ENCODE measurements around the gene CST6. TPM values are rescaled to one million over a fixed set of nuclear protein-coding genes. Genes with fewer than 3 reads are reported as not detected.

CST6 gene
- total RNA-seq, 2 donors from 2014 or later: 2.6 to 6.3 TPM

DNA sequence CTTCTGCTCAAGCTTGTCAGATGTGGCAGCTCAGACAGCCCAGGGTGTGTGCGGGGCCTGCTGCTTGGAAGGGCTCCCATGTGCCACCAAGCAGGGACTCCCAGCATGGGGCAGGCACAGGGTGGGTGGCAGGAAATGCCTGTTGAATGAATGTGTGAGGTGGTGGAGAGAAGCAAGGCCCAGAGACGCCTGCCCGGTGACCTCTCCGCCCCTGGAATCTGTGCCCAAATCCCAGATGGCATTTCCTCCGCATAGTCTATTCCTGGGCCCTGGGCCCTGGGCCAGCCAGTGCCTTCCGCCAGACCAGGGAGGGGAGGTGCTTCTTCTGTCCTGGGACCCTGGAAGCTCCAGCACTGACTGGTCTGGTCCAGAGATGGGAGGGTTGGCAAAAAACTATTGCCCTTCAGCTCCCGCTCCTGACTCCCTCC lies 3.7 kb downstream of the CST6 start:
- TF ChIP-seq, protein P1, sequence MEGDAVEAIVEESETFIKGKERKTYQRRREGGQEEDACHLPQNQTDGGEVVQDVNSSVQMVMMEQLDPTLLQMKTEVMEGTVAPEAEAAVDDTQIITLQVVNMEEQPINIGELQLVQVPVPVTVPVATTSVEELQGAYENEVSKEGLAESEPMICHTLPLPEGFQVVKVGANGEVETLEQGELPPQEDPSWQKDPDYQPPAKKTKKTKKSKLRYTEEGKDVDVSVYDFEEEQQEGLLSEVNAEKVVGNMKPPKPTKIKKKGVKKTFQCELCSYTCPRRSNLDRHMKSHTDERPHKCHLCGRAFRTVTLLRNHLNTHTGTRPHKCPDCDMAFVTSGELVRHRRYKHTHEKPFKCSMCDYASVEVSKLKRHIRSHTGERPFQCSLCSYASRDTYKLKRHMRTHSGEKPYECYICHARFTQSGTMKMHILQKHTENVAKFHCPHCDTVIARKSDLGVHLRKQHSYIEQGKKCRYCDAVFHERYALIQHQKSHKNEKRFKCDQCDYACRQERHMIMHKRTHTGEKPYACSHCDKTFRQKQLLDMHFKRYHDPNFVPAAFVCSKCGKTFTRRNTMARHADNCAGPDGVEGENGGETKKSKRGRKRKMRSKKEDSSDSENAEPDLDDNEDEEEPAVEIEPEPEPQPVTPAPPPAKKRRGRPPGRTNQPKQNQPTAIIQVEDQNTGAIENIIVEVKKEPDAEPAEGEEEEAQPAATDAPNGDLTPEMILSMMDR (IDR thresholded peaks at IDR 0.05): no peak
- Histone ChIP-seq H3K9me3 (no peaks in the 10 kb centered on the region), H3K4me1 (peaks cover 0 to 34% of the 10 kb centered on the region in 2 donors), H3K27me3 (peaks cover 0 to 4% of the 10 kb centered on the region in 2 donors), H3K27ac (peak overlapping the region; percentile 55 to 69), H3K36me3 (no peaks in the 10 kb centered on the region), H3K4me3 (no peak overlapping the region)
- no peak for DNase-seq (ENCODE audit: low spot score)

DNA sequence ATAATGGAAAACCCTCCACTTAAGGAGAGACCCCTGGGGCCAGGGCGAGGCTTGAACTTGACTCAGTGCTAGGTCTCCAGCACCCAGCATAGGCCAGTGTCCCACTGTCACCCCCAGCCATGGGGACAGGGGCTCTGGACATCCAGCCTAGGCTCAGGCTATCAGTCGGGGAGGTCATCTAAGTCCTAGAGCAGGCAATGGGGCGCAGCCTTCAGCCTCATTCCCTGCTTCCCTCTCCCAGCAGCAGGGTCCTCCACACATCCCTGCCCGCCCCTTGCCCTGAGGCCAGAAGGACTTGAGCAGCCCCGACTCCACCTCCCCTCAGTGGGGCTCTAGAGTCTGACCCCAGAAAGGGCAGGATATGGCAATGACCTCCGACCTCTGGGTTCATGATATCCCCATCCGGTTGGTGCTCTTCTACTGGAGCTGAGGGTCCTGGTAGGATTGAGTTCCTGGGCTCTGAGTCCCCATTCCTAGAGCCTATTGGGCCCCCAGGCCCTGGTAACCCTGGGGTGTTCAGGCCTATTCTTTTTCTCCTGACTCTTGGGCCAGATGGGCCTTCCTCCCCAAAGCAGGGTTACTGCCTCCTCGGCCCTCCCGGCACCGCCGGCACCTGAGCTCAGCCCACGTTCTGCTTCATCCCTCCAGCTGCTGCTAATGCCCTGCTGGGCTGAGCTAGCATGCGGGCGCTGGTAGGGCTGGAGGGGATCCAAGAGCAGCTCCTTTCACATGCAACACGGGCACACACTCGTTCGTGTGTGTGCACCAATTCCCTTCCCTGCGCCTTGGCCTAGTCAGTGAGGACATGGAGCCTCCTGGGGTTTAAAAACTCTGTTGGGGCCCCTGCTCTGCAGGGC lies 4.4 kb downstream of the CST6 start:
- no peaks in the 10 kb centered on the region for H3K36me3 ChIP-seq
- DNase-seq (ENCODE audit: low spot score): no peak
- peak overlapping the region; percentile 55 to 69 for H3K27ac ChIP-seq
- H3K4me1 ChIP-seq: peaks cover 0 to 37% of the 10 kb centered on the region in 2 donors
- TF ChIP-seq, protein P1 (IDR thresholded peaks at IDR 0.05): no peak
- H3K27me3 ChIP-seq: peaks cover 0 to 4% of the 10 kb centered on the region in 2 donors
- no peak overlapping the region for H3K4me3 ChIP-seq
- H3K9me3 ChIP-seq: no peaks in the 10 kb centered on the region

DNA sequence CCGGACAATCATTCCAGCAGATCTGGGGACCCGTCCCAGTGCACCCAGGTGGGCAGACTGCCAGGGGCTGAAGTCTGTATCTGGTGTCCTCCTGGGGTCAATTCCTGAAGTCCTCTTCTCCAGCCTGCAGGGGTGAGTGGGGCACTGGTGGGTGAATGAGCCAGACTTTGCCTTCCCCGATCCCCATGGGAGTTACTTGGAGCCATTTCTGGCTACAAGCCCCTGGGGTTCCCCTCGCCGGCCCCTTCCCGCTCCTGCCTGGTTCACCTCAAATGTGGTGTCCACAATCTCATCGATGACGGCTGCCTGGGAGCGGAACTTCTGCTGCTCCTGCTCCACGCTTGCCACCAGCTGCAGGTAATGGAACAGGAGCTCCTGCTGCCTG lies 5.0 kb downstream of the CST6 start:
- Histone ChIP-seq H3K9me3 (no peaks in the 10 kb centered on the region), H3K4me3 (no peak overlapping the region), H3K36me3 (no peaks in the 10 kb centered on the region), H3K4me1 (peaks cover 0 to 36% of the 10 kb centered on the region in 2 donors), H3K27ac (no peak overlapping the region), H3K27me3 (peaks cover 0 to 1% of the 10 kb centered on the region in 2 donors)
- TF ChIP-seq, protein P1 (IDR thresholded peaks at IDR 0.05): no peak
- no peak for DNase-seq (ENCODE audit: low spot score)

DNA sequence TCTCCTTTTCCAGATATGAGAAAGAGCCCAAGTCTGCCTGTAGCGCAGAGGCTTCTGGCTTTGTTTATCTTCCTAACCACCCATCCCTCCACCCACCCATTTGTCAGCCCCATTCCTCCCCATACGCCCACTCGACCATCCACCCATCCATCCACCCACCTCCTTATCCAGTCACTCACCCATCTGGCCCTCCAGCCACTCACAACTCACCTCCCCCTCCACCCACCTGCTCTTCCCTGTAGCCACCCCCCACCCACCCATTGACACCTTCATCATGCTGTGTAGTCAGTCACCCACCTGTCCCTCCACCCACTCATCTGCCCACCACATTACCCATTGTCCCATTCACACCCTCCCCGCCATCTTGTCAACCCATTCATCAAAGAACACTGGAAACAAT lies 5.5 kb downstream of the CST6 start:
- TF ChIP-seq, protein P1 (IDR thresholded peaks at IDR 0.05): no peak
- no peak for DNase-seq (ENCODE audit: low spot score)
- Histone ChIP-seq H3K27ac (no peak overlapping the region), H3K36me3 (no peaks in the 10 kb centered on the region), H3K27me3 (no peaks in the 10 kb centered on the region), H3K9me3 (no peaks in the 10 kb centered on the region), H3K4me1 (peaks cover 0 to 35% of the 10 kb centered on the region in 2 donors), H3K4me3 (no peak overlapping the region)

DNA sequence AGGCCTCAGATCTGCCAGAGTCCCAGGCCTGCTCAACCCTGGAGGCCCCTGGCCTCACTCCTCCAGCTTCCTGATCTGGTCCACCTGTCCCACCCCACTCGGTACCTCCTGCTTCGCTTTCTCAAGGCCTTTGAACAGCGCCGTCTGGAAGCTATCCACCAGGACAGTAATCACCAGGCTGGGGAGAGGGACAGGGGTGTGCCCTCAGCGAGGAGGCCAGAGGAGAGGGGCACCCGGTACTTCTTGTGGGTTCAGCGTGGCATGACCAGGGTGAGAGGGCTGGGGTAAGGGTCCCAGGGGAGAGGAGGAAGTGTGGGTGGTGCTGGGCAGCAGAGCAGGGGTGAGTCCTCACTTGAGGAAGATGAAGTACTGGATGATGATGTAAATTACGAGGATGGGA lies 8.4 kb downstream of the CST6 start:
- H3K4me1 ChIP-seq: peaks cover 0 to 29% of the 10 kb centered on the region in 2 donors
- no peaks in the 10 kb centered on the region for H3K36me3 ChIP-seq
- H3K4me3 ChIP-seq: no peak overlapping the region
- no peak for DNase-seq (ENCODE audit: low spot score)
- H3K27me3 ChIP-seq: no peaks in the 10 kb centered on the region
- TF ChIP-seq, protein P1 (IDR thresholded peaks at IDR 0.05): no peak
- no peak overlapping the region for H3K27ac ChIP-seq
- H3K9me3 ChIP-seq: no peaks in the 10 kb centered on the region

All from right atrium auricular region (tissue), 2 donors.